Keratinocyte (primary cell): Measurements from ENCODE around the gene MYO7B. TPM values are rescaled to one million over a fixed set of nuclear protein-coding genes. Genes with fewer than 3 reads are reported as not detected.

ENCODE experiments used
- DNase-seq: peaks from one replicate; pipeline ENCODE4 v3.0.0-alpha.2; 2011; ENCODE audit warnings: low read depth, missing footprints, low spot score
- FAIRE-seq: peaks from 2 replicates; lab custom pipeline; 2011; peaks lifted over from hg19 to GRCh38; lab: Jason Lieb, UNC
- H2AFZ ChIP-seq: 2 replicates; pipeline ENCODE4 v1.6.0; 2012; ENCODE audit warnings: low read length, control low read depth, inconsistent platforms; ENCODE audit not compliant: control insufficient read depth
- H3K27ac ChIP-seq: 2 replicates; pipeline ENCODE4 v1.5.1; 2011; ENCODE audit warnings: low read length; ENCODE audit not compliant: control insufficient read depth, insufficient read depth
- H3K27me3 ChIP-seq: 3 replicates; pipeline ENCODE4 v1.6.0; 2011; ENCODE audit warnings: low read length; ENCODE audit not compliant: control insufficient read depth, insufficient read depth; ENCODE audit errors: extremely low read depth
- H3K36me3 ChIP-seq, 2 experiments: 2 replicates in 1 of 2; 3 replicates in 1 of 2; pipeline ENCODE4 v1.5.1; 2011; ENCODE audit warnings: low read length in 2 of 2, mild to moderate bottlenecking in 1 of 2; ENCODE audit not compliant: control insufficient read depth in 2 of 2, insufficient read depth in 2 of 2; ENCODE audit errors: extremely low read depth in 1 of 2
- H3K4me1 ChIP-seq: 3 replicates; pipeline ENCODE4 v1.5.1; 2011; ENCODE audit warnings: low read length; ENCODE audit not compliant: control insufficient read depth, insufficient read depth; ENCODE audit errors: extremely low read depth
- H3K4me2 ChIP-seq: 3 replicates; pipeline ENCODE4 v1.6.0; 2011; ENCODE audit warnings: low read depth, low read length; ENCODE audit not compliant: control insufficient read depth, insufficient read depth; ENCODE audit errors: extremely low read depth
- H3K4me3 ChIP-seq, 3 experiments: fragments of 200-600 bp in 1 of 3; sonication (generic) in 1 of 3; 2 replicates in 2 of 3; 3 replicates in 1 of 3; pipeline ENCODE4 v1.5.1; 2011 to 2016; ENCODE audit warnings: low read length in 3 of 3, mild to moderate bottlenecking in 3 of 3, control low read depth in 2 of 3, inconsistent platforms in 1 of 3, low read depth in 1 of 3, mixed read lengths in 1 of 3, mixed run types in 1 of 3, moderate library complexity in 1 of 3; ENCODE audit not compliant: control insufficient read depth in 2 of 3, insufficient read depth in 2 of 3; ENCODE audit errors: extremely low read depth in 1 of 3
- H3K79me2 ChIP-seq: 2 replicates; pipeline ENCODE4 v1.6.0; 2012; ENCODE audit warnings: low read length; ENCODE audit not compliant: control insufficient read depth, insufficient read depth
- H3K9ac ChIP-seq: 3 replicates; pipeline ENCODE4 v1.6.0; 2011; ENCODE audit warnings: low read length; ENCODE audit not compliant: control insufficient read depth, insufficient read depth; ENCODE audit errors: extremely low read depth
- H3K9me1 ChIP-seq: 3 replicates; pipeline ENCODE4 v1.6.0; 2011; ENCODE audit warnings: low read length; ENCODE audit not compliant: control insufficient read depth, insufficient read depth; ENCODE audit errors: extremely low read depth
- H3K9me3 ChIP-seq: 2 replicates; pipeline ENCODE4 v1.5.1; 2012; ENCODE audit warnings: low read depth, low read length; ENCODE audit not compliant: control insufficient read depth
- H4K20me1 ChIP-seq: 3 replicates; pipeline ENCODE4 v1.6.0; 2011; ENCODE audit warnings: low read length; ENCODE audit not compliant: control insufficient read depth, insufficient read depth; ENCODE audit errors: extremely low read depth
- EZH2 ChIP-seq: IDR thresholded peaks from one replicate; pipeline ENCODE4 v1.6.1; 2012; ENCODE audit warnings: inconsistent platforms, mild to moderate bottlenecking, low read length, moderate library complexity
- dilution Hi-C: fragments of 300-500 bp; cut with MboI; formaldehyde crosslinking; loops from one replicate; pipeline ENCODE4 v1.7.0; 2020; ENCODE audit warnings: low sequenced_read_pairs; ENCODE audit not compliant: extremely low pct_ligation_motif_present
- polyA plus RNA-seq, 5 experiments: library from polyadenylated mRNA; depleted of rRNA in 3 of 5; stranded (reverse) in 3 of 5; stranded (forward) in 1 of 5; unstranded in 1 of 5; fragments of >200 nt; gene quantifications; 1 replicate in 1 of 5; 2 replicates in 3 of 5; 3 replicates in 1 of 5; pipeline versions ENCODE4 v1.2.1 to v1.2.3, GENCODE V29; 2011 to 2012; ENCODE audit warnings: missing spikeins in 2 of 5, low read depth in 1 of 5, low replicate concordance in 1 of 5
- TF ChIP-seq, protein P1 (sequence below), 3 experiments: IDR thresholded peaks in 1 of 3; conservative IDR thresholded peaks in 1 of 3; optimal IDR thresholded peaks in 1 of 3; 2 replicates in 2 of 3; 3 replicates in 1 of 3; pipeline versions ENCODE3 to v1.5.1; 2011; ENCODE audit warnings: low read length in 3 of 3, mild to moderate bottlenecking in 3 of 3, moderate library complexity in 2 of 3, control low read depth in 1 of 3, inconsistent platforms in 1 of 3; ENCODE audit not compliant: insufficient read depth in 2 of 3; ENCODE audit errors: extremely low read depth in 1 of 3

Gene MYO7B
- polyA plus RNA-seq, 1 donor (not counting 4 experiments of a cell fraction or from before 2014, with no cell fraction given) = not detected

DNA sequence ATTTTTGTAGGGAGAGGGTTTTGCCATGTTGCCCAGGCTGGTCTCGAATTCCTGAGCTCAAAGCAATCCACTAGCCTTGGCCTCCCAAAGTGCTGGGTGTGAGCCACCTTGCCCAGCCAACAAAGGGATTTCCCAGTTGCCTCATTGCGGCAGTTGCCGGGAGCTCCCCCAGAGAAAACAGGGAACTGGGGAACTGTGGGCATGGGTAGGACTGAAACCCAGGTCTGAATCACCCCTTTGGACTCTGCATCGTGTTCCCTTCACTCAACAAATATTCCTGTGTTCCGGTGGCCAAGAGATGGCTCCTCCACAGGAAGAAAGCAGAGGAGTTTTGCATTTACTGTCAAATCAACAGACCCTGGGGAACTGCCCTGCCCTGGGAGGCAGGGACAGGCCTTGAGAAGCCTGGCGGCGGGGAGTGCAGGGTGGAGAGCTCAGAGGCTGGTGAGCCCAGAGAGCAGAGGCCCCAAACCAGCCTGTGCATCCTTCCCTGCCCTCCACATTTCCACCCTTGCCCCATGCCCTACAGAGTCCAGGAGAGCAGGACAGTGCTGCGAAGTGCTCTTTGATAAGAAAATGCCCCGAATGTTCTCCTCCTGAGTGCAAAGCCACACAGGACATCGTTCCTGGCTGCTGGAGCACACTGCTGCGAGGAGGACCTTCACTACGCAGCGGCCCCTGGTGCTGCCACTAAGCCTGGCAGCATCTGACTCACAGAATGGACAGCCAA, 24.9 kb downstream of the MYO7B start:
- Histone ChIP-seq H3K36me3 (no peaks in the 10 kb centered on the region), H3K9me1 (peaks cover under 1% of the 10 kb centered on the region), H2AFZ (no peak overlapping the region), H3K4me3 (no peak overlapping the region), H3K27ac (no peak overlapping the region), H3K79me2 (no peaks in the 10 kb centered on the region), H3K9me3 (no peaks in the 10 kb centered on the region), H4K20me1 (no peaks in the 10 kb centered on the region), H3K9ac (no peak overlapping the region), H3K27me3 (peaks cover 3% of the 10 kb centered on the region), H3K4me1 (no peaks in the 10 kb centered on the region), H3K4me2 (no peak overlapping the region)
- dilution Hi-C loops = no loop called here
- DNase-seq = no peak
- no peak for FAIRE-seq
- TF ChIP-seq, protein P1, sequence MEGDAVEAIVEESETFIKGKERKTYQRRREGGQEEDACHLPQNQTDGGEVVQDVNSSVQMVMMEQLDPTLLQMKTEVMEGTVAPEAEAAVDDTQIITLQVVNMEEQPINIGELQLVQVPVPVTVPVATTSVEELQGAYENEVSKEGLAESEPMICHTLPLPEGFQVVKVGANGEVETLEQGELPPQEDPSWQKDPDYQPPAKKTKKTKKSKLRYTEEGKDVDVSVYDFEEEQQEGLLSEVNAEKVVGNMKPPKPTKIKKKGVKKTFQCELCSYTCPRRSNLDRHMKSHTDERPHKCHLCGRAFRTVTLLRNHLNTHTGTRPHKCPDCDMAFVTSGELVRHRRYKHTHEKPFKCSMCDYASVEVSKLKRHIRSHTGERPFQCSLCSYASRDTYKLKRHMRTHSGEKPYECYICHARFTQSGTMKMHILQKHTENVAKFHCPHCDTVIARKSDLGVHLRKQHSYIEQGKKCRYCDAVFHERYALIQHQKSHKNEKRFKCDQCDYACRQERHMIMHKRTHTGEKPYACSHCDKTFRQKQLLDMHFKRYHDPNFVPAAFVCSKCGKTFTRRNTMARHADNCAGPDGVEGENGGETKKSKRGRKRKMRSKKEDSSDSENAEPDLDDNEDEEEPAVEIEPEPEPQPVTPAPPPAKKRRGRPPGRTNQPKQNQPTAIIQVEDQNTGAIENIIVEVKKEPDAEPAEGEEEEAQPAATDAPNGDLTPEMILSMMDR (optimal IDR thresholded peaks at IDR 0.05 in 1 of 3, IDR thresholded peaks at IDR 0.05 in 1 of 3, conservative IDR thresholded peaks at IDR 0.05 in 1 of 3; ENCODE audit: extremely low read depth in 1 of 3, insufficient read depth in 2 of 3, low read length in 3 of 3) = no peak
- TF ChIP-seq EZH2 = no peak

DNA sequence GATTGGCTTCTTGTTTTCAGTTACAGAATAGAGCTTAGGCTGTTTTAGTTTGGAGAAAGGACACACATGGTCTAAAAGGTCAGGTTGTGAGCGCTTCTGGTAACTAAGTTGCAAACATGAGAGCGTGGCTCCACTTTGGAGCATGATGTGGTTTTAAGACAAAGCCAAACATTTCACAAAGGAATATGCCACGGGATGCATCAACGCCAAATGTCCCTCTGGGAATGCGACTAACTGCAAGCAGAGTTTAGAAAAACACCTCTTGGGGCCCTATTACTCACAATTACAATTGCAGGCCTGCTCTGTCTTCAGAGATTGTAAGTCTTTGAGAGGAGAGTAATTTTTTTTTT, 25.4 kb downstream of the MYO7B start:
- no peak overlapping the region for H3K4me3 ChIP-seq
- no peak overlapping the region for H3K27ac ChIP-seq
- H3K4me2 ChIP-seq = no peak overlapping the region
- DNase-seq (no peak), FAIRE-seq (no peak)
- no peak overlapping the region for H3K9ac ChIP-seq
- dilution Hi-C loops = no loop called here
- TF ChIP-seq, protein P1 (optimal IDR thresholded peaks at IDR 0.05 in 1 of 3, IDR thresholded peaks at IDR 0.05 in 1 of 3, conservative IDR thresholded peaks at IDR 0.05 in 1 of 3; ENCODE audit: extremely low read depth in 1 of 3, insufficient read depth in 2 of 3, low read length in 3 of 3) = no peak
- TF ChIP-seq EZH2 = no peak
- H3K4me1 ChIP-seq = no peaks in the 10 kb centered on the region
- peaks cover 2% of the 10 kb centered on the region for H3K9me1 ChIP-seq
- peaks cover 3% of the 10 kb centered on the region for H3K27me3 ChIP-seq
- no peaks in the 10 kb centered on the region for H3K36me3 ChIP-seq
- no peak overlapping the region for H2AFZ ChIP-seq
- H3K79me2 ChIP-seq = no peaks in the 10 kb centered on the region
- H4K20me1 ChIP-seq = no peaks in the 10 kb centered on the region
- no peaks in the 10 kb centered on the region for H3K9me3 ChIP-seq
